Measurements from ENCODE around the gene MAPK13. TPM values are rescaled to one million over a fixed set of nuclear protein-coding genes. Genes with fewer than 3 reads are reported as not detected.

MAPK13 gene
- total RNA-seq, 4 donors from 2014 or later, result 1.4 to 8.4 (median 3.1) TPM

GRCh38 chr6:36098920-36099647, 31.2 kb upstream of the MAPK13 start:
- ATAC-seq, result no peak
- no peaks in the 10 kb centered on the region for H3K9me3 ChIP-seq
- no peak overlapping the region for H3K4me3 ChIP-seq
- 36 to 39% methylated on average over 2 to 5 of the region's 5 CpGs for WGBS, 2 donors (ENCODE audit: low coverage in 1 of 2)
- H3K4me1 ChIP-seq, result peaks cover 0 to 30% (median 2%) of the 10 kb centered on the region in 3 donors
- H3K27ac ChIP-seq, result peak overlapping the region in 2 of 4 donors; percentile 3 to 33
- peaks cover 0 to 59% of the 10 kb centered on the region in 2 donors for H3K36me3 ChIP-seq
- no peaks in the 10 kb centered on the region for H3K27me3 ChIP-seq
- TF ChIP-seq CTCF (IDR thresholded peaks at IDR 0.05), result peak in 2 of 4 experiments; percentile 28 to 32
- TF ChIP-seq POLR2AphosphoS5 (IDR thresholded peaks at IDR 0.05), result no peak

- Histone ChIP-seq H3K9me3 (no peaks in the 10 kb centered on the region), H3K36me3 (peaks cover 0 to 68% of the 10 kb centered on the region in 2 donors), H3K4me3 (no peak overlapping the region), H3K4me1 (peaks cover 0 to 31% (median 0%) of the 10 kb centered on the region in 3 donors), H3K27ac (peak overlapping the region in 1 of 4 donors; percentile 33), H3K27me3 (no peaks in the 10 kb centered on the region)
- TF ChIP-seq CTCF (IDR thresholded peaks at IDR 0.05), result no peak
- 52 to 58% methylated on average over 5 to 6 of the region's 6 CpGs for WGBS, 2 donors (ENCODE audit: low coverage in 1 of 2)
- ATAC-seq, result no peak
Observed at GRCh38 chr6:36099869-36100483, 30.3 kb upstream of the MAPK13 start.

- TF ChIP-seq EP300 (IDR thresholded peaks at IDR 0.05), result no peak
- TF ChIP-seq CTCF (IDR thresholded peaks at IDR 0.05), result no peak
- no peak for TF ChIP-seq POLR2A (IDR thresholded peaks at IDR 0.05)
- TF ChIP-seq POLR2AphosphoS5 (IDR thresholded peaks at IDR 0.05), result no peak
- Histone ChIP-seq H3K27me3 (no peaks in the 10 kb centered on the region), H3K4me3 (no peak overlapping the region), H3K27ac (no peak overlapping the region), H3K4me1 (peaks cover 0 to 26% (median 0%) of the 10 kb centered on the region in 3 donors), H3K9me3 (no peaks in the 10 kb centered on the region), H3K36me3 (peaks cover 0 to 72% of the 10 kb centered on the region in 2 donors)
- ATAC-seq, result no peak
- 95 to 100% methylated on average over 3 of the region's 3 CpGs for WGBS, 2 donors (ENCODE audit: low coverage in 1 of 2)
Observed at GRCh38 chr6:36101691-36102090, 28.6 kb upstream of the MAPK13 start.

- TF ChIP-seq CTCF (IDR thresholded peaks at IDR 0.05) (no peak), EP300 (IDR thresholded peaks at IDR 0.05) (no peak), POLR2A (IDR thresholded peaks at IDR 0.05) (no peak), POLR2AphosphoS5 (IDR thresholded peaks at IDR 0.05) (no peak)
- no peak for ATAC-seq
- no peak overlapping the region for H3K4me3 ChIP-seq
- H3K27me3 ChIP-seq, result no peaks in the 10 kb centered on the region
- 45 to 69% methylated on average over 4 of the region's 4 CpGs for WGBS, 2 donors (ENCODE audit: low coverage in 1 of 2)
- H3K4me1 ChIP-seq, result peaks cover 0 to 26% (median 0%) of the 10 kb centered on the region in 3 donors
- H3K9me3 ChIP-seq, result no peaks in the 10 kb centered on the region
- no peak overlapping the region for H3K27ac ChIP-seq
- H3K36me3 ChIP-seq, result peaks cover 0 to 73% of the 10 kb centered on the region in 2 donors
Observed at GRCh38 chr6:36102853-36103252, 27.5 kb upstream of the MAPK13 start.

- 8 to 18% methylated on average over 2 of the region's 2 CpGs for WGBS, 2 donors (ENCODE audit: low coverage in 1 of 2)
- H3K4me1 ChIP-seq, result peaks cover 0 to 13% (median 0%) of the 10 kb centered on the region in 3 donors
- H3K27ac ChIP-seq, result no peak overlapping the region
- no peak for ATAC-seq
- H3K27me3 ChIP-seq, result no peaks in the 10 kb centered on the region
- peaks cover 0 to 92% of the 10 kb centered on the region in 2 donors for H3K36me3 ChIP-seq
- no peaks in the 10 kb centered on the region for H3K9me3 ChIP-seq
- no peak overlapping the region for H3K4me3 ChIP-seq
- TF ChIP-seq EP300 (IDR thresholded peaks at IDR 0.05) (no peak), POLR2AphosphoS5 (IDR thresholded peaks at IDR 0.05) (no peak), POLR2A (IDR thresholded peaks at IDR 0.05) (no peak), CTCF (IDR thresholded peaks at IDR 0.05) (no peak)
Observed at GRCh38 chr6:36104836-36105235, 25.5 kb upstream of the MAPK13 start.
